ENCODE results near the gene TBCD. TPM values are rescaled to one million over a fixed set of nuclear protein-coding genes. Genes with fewer than 3 reads are reported as not detected.
"Not testable (repeated sequence)": the region's sequence is repeated elsewhere in the genome, so short reads cannot be mapped to it uniquely, and the experiment has no call there.

The TBCD gene
- polyA plus RNA-seq, 3 donors from 2014 or later: 70.2 to 142 (median 99.7) TPM

- Mint-ChIP-seq H3K36me3 (peaks cover 19 to 27% (median 22%) of the 10 kb centered on the region in 3 donors), H3K27me3 (ENCODE audit: low read depth in 3 of 3) (peaks cover 0 to 3% (median 0%) of the 10 kb centered on the region in 3 donors), H3K4me3 (peak overlapping the region in 1 of 5 donors; percentile 3), H3K27ac (no peak overlapping the region), H3K9me3 (peaks cover 0 to 3% (median 0%) of the 10 kb centered on the region in 6 donors), H3K4me1 (peaks cover 0 to 6% of the 10 kb centered on the region in 2 donors)
- no peak for DNase-seq
These were observed 13.6 kb upstream of the TBCD start for GRCh38 chr17:82737967-82738877.

- Mint-ChIP-seq H3K4me3 (no peak overlapping the region), H3K4me1 (peaks cover 0 to under 1% of the 10 kb centered on the region in 2 donors), H3K9me3 (no peaks in the 10 kb centered on the region), H3K27ac (no peak overlapping the region), H3K27me3 (ENCODE audit: low read depth in 3 of 3) (no peaks in the 10 kb centered on the region), H3K36me3 (peaks cover 16 to 23% (median 21%) of the 10 kb centered on the region in 3 donors)
- no peak for DNase-seq
These were observed 10.7 kb upstream of the TBCD start for GRCh38 chr17:82740906-82741759.

DNA sequence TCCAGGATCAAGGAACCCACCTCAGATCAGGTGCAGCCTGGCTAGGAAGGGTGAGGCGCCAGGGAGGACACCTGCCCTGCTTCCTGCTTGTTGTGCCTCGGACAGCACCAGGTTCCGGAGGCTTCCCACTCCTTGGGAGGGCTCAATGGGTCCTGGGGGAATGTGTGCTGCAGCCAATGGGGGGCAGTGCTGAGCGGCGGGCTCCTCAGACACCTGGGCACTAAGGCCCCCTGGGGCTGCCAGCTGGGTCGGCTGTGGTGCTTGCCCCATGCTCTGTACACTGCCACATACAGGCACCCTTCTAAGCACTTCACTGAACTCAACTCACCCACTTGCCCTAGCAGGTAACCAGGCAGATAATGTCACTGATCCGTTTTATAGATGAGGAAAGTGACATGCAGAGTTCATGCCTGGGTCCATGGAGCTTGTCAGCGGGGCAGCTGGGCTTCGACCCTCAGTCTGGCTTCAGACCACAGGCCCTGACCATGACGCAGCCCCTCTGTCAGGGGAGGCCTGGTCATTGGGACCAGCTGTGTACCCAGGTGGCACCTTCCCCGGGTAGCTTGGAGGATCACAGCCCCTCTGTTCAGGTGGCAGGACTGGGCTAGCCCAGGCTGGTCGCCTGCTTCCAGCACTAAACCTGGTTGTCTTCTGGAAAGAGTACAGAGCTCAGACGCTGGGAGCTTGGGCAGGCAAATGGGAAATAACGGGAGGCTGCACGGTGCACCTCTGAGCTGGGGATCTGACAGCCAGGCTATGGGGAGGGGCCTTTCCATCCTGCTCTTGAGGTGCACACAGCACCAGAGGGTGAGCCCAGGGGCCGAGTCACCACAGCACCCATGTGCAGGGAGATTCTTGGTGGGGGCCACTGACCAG, 8.3 kb upstream of the TBCD start:
- Mint-ChIP-seq H3K9me3 (no peaks in the 10 kb centered on the region), H3K4me3 (no peak overlapping the region), H3K27ac (no peak overlapping the region), H3K27me3 (ENCODE audit: low read depth in 3 of 3) (no peaks in the 10 kb centered on the region), H3K4me1 (no peaks in the 10 kb centered on the region), H3K36me3 (peaks cover 16 to 23% (median 21%) of the 10 kb centered on the region in 3 donors)
- DNase-seq: no peak

DNA sequence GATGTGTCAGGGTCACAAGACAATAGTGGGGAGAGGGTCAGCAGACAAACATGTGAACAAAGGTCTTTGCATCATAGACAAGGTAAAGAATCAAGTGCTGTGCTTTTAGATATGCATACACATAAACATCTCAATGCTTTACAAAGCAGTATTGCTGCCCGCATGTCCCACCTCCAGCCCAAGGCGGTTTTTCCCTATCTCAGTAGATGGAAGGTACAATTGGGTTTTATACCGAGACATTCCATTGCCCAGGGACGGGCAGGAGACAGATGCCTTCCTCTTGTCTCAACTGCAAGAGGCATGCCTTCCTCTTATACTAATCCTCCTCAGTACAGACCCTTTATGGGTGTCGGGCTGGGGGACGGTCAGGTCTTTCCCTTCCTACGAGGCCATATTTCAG, 7.1 kb upstream of the TBCD start:
- H3K36me3 Mint-ChIP-seq: peaks cover 16 to 23% (median 21%) of the 10 kb centered on the region in 3 donors
- H3K27me3 Mint-ChIP-seq (ENCODE audit: low read depth in 3 of 3); DNase-seq; H3K9me3 Mint-ChIP-seq; H3K4me1 Mint-ChIP-seq; H3K27ac Mint-ChIP-seq; H3K4me3 Mint-ChIP-seq: not testable (repeated sequence)

- Mint-ChIP-seq H3K27me3 (ENCODE audit: low read depth in 3 of 3) (peaks cover 0 to 5% (median 0%) of the 10 kb centered on the region in 3 donors), H3K4me3 (no peak overlapping the region), H3K4me1 (no peaks in the 10 kb centered on the region), H3K27ac (no peak overlapping the region), H3K9me3 (no peaks in the 10 kb centered on the region), H3K36me3 (peaks cover 15 to 18% (median 16%) of the 10 kb centered on the region in 3 donors)
- no peak for DNase-seq
These were observed 6.3 kb upstream of the TBCD start for GRCh38 chr17:82745524-82745923.

GRCh38 chr17:82748756-82749155, 3.1 kb upstream of the TBCD start:
- Mint-ChIP-seq H3K27me3 (ENCODE audit: low read depth in 3 of 3) (peaks cover 0 to 5% (median 3%) of the 10 kb centered on the region in 3 donors), H3K9me3 (no peaks in the 10 kb centered on the region), H3K4me3 (no peak overlapping the region), H3K4me1 (peaks cover 8 to 9% of the 10 kb centered on the region in 2 donors), H3K36me3 (no peaks in the 10 kb centered on the region), H3K27ac (peak overlapping the region in 1 of 6 donors; percentile 6)
- DNase-seq: no peak

DNA sequence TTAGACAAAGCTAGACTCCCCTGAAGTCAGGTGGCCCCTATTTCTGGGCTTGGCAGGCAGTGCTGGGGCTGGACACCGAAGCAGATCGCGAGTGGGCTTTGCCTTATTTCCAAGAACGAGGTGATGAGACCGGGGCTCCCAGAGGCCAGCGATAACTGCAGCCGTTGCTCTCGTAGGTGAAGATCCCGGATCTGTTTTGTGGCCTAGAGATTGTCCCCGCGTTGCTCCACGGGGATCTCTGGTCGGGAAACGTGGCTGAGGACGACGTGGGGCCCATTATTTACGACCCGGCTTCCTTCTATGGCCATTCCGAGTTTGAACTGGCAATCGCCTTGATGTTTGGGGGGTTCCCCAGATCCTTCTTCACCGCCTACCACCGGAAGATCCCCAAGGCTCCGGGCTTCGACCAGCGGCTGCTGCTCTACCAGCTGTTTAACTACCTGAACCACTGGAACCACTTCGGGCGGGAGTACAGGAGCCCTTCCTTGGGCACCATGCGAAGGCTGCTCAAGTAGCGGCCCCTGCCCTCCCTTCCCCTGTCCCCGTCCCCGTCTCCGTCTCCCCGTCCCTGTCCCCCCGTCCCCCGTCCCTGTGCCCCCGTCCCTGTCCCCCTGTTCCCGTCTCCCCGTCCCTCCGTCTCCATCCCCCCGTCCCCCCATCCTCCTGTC, 1.5 kb upstream of the TBCD start:
- Mint-ChIP-seq H3K9me3 (no peaks in the 10 kb centered on the region), H3K27ac (peak overlapping the region in 2 of 6 donors; percentile 42 to 62), H3K36me3 (peaks cover 0 to under 1% (median 0%) of the 10 kb centered on the region in 3 donors), H3K27me3 (ENCODE audit: low read depth in 3 of 3) (peaks cover 0 to 6% (median 3%) of the 10 kb centered on the region in 3 donors), H3K4me3 (peak overlapping the region; percentile 61 to 77 (median 68)), H3K4me1 (peaks cover 18 to 21% of the 10 kb centered on the region in 2 donors)
- DNase-seq: no peak

GRCh38 chr17:82751171-82751570, 694 bp upstream of the TBCD start:
- H3K4me1 Mint-ChIP-seq: peaks cover 18 to 26% of the 10 kb centered on the region in 2 donors
- no peak overlapping the region for H3K27ac Mint-ChIP-seq
- peak overlapping the region in 1 of 5 donors; percentile 52 for H3K4me3 Mint-ChIP-seq
- H3K27me3 Mint-ChIP-seq (ENCODE audit: low read depth in 3 of 3): peaks cover 0 to 6% (median 3%) of the 10 kb centered on the region in 3 donors
- peaks cover 0 to 5% (median 0%) of the 10 kb centered on the region in 3 donors for H3K36me3 Mint-ChIP-seq
- peak in 2 of 3 donors; percentile 78 to 79 for DNase-seq
- H3K9me3 Mint-ChIP-seq: no peaks in the 10 kb centered on the region

- peaks cover 0 to 5% (median 0%) of the 10 kb centered on the region in 3 donors for H3K36me3 Mint-ChIP-seq
- no peaks in the 10 kb centered on the region for H3K9me3 Mint-ChIP-seq
- peaks cover 0 to 6% (median 3%) of the 10 kb centered on the region in 3 donors for H3K27me3 Mint-ChIP-seq (ENCODE audit: low read depth in 3 of 3)
- peaks cover 18 to 26% of the 10 kb centered on the region in 2 donors for H3K4me1 Mint-ChIP-seq
- DNase-seq: no peak
- peak overlapping the region; percentile 71 to 84 (median 74) for H3K4me3 Mint-ChIP-seq
- H3K27ac Mint-ChIP-seq: peak overlapping the region in 3 of 6 donors; percentile 24 to 74 (median 69)
These were observed 721 bp downstream of the TBCD start for GRCh38 chr17:82752371-82753200.

DNA sequence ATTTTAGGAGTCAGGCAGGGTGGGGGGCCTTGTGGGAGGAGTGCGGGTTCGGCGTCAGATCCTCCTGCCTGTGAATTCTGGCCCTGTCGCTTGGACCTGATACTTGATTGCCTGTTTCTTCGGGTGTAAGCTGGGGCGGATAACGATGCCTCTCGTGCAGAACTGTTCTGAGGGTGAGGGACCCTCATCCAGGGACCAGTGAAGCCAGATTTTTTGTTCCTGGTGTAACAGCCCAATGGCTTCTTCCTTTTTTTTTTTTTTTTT, 1.3 kb downstream of the TBCD start:
- Mint-ChIP-seq H3K27me3 (ENCODE audit: low read depth in 3 of 3) (peaks cover 0 to 6% (median 3%) of the 10 kb centered on the region in 3 donors), H3K27ac (peak overlapping the region in 2 of 6 donors; percentile 24 to 74), H3K4me1 (peaks cover 18 to 26% of the 10 kb centered on the region in 2 donors), H3K4me3 (peak overlapping the region; percentile 71 to 84 (median 74)), H3K36me3 (peaks cover 0 to 5% (median 0%) of the 10 kb centered on the region in 3 donors), H3K9me3 (no peaks in the 10 kb centered on the region)
- DNase-seq: no peak

- Mint-ChIP-seq H3K27me3 (ENCODE audit: low read depth in 3 of 3) (peaks cover 0 to 6% (median 3%) of the 10 kb centered on the region in 3 donors), H3K4me3 (peak overlapping the region; percentile 13 to 71 (median 32)), H3K4me1 (peaks cover 18 to 26% of the 10 kb centered on the region in 2 donors), H3K9me3 (no peaks in the 10 kb centered on the region), H3K27ac (peak overlapping the region in 3 of 6 donors; percentile 19 to 42 (median 40)), H3K36me3 (peaks cover 0 to 5% (median 0%) of the 10 kb centered on the region in 3 donors)
- no peak for DNase-seq
These were observed 2.7 kb downstream of the TBCD start for GRCh38 chr17:82754297-82755208.
